Progenitor cell of endocrine pancreas (in vitro differentiated cells): ENCODE data around the gene CLCN5. TPM values are rescaled to one million over a fixed set of nuclear protein-coding genes. Genes with fewer than 3 reads are reported as not detected.

ENCODE experiments used
- DNase-seq: peaks from one replicate; pipeline ENCODE4 v3.0.0; 2021; ENCODE audit warnings: low spot score; ENCODE audit not compliant: unreplicated experiment
- H3K27ac Mint-ChIP-seq: 2 replicates; pipeline ENCODE4 v1.8.0; 2021; ENCODE audit warnings: mild to moderate bottlenecking, moderate library complexity, mixed read lengths
- H3K27me3 Mint-ChIP-seq: 2 replicates; pipeline ENCODE4 v1.8.0; 2021; ENCODE audit warnings: mixed read lengths
- H3K36me3 Mint-ChIP-seq: 2 replicates; pipeline ENCODE4 v1.8.0; 2022; ENCODE audit warnings: mixed read lengths; ENCODE audit not compliant: insufficient read depth
- H3K4me1 Mint-ChIP-seq: 2 replicates; pipeline ENCODE4 v1.8.0; 2021; ENCODE audit warnings: low read depth, mixed read lengths
- H3K4me3 Mint-ChIP-seq: 2 replicates; pipeline ENCODE4 v1.8.0; 2021; ENCODE audit warnings: low read depth, mild to moderate bottlenecking, moderate library complexity, mixed read lengths
- H3K9me3 Mint-ChIP-seq: 2 replicates; pipeline ENCODE4 v1.8.0; 2021; ENCODE audit warnings: low read depth, mixed read lengths
- total RNA-seq: library from RNA; stranded (reverse); gene quantifications from 2 replicates; pipeline ENCODE4 v1.2.1, GENCODE V29; 2021
- TF ChIP-seq, protein P1 (sequence below): fragments of 200-600 bp; sonication (generic); IDR thresholded peaks from one replicate; pipeline ENCODE4 v1.5.0; 2021; ENCODE audit warnings: antibody characterized with exemption, mild to moderate bottlenecking; ENCODE audit not compliant: unreplicated experiment

The CLCN5 gene
- total RNA-seq, 1 donor from 2014 or later, result 14.0 TPM

GRCh38 chrX:49951524-49952193 is 29.3 kb downstream of the CLCN5 start:
- Mint-ChIP-seq H3K4me1 (no peaks in the 10 kb centered on the region), H3K27me3 (no peaks in the 10 kb centered on the region), H3K36me3 (no peaks in the 10 kb centered on the region), H3K27ac (no peak overlapping the region), H3K9me3 (peaks cover 7% of the 10 kb centered on the region), H3K4me3 (no peak overlapping the region)
- no peak for DNase-seq
- TF ChIP-seq, protein P1, sequence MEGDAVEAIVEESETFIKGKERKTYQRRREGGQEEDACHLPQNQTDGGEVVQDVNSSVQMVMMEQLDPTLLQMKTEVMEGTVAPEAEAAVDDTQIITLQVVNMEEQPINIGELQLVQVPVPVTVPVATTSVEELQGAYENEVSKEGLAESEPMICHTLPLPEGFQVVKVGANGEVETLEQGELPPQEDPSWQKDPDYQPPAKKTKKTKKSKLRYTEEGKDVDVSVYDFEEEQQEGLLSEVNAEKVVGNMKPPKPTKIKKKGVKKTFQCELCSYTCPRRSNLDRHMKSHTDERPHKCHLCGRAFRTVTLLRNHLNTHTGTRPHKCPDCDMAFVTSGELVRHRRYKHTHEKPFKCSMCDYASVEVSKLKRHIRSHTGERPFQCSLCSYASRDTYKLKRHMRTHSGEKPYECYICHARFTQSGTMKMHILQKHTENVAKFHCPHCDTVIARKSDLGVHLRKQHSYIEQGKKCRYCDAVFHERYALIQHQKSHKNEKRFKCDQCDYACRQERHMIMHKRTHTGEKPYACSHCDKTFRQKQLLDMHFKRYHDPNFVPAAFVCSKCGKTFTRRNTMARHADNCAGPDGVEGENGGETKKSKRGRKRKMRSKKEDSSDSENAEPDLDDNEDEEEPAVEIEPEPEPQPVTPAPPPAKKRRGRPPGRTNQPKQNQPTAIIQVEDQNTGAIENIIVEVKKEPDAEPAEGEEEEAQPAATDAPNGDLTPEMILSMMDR, result no peak

DNA sequence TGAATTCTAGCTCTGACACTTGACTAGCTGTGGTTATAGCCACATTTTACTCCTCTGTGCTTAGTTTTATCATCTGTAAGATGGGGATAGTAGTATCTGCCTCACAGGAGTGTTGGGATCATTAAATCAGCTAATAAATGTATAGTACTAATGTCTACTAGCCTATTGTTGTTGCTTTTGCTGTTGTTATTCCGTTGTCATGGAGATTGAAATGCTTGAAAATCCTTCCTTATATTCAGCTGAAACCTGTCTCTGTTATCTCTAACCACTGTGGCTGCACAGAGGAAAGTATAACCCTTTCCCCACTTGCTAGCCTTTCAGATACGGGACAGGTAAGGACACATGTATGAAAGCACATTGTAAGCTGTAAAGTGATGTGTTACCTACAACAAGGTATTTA is 33.9 kb downstream of the CLCN5 start:
- no peak for DNase-seq
- Mint-ChIP-seq H3K9me3 (peaks cover 7% of the 10 kb centered on the region), H3K4me1 (no peaks in the 10 kb centered on the region), H3K36me3 (no peaks in the 10 kb centered on the region), H3K27ac (no peak overlapping the region), H3K27me3 (no peaks in the 10 kb centered on the region), H3K4me3 (no peak overlapping the region)
- TF ChIP-seq, protein P1, result no peak

GRCh38 chrX:49958727-49959485 is 36.5 kb downstream of the CLCN5 start:
- Mint-ChIP-seq H3K4me3 (no peak overlapping the region), H3K27ac (no peak overlapping the region), H3K4me1 (no peaks in the 10 kb centered on the region), H3K9me3 (peaks cover 8% of the 10 kb centered on the region), H3K27me3 (no peaks in the 10 kb centered on the region), H3K36me3 (no peaks in the 10 kb centered on the region)
- TF ChIP-seq, protein P1, result no peak
- DNase-seq, result no peak

- Mint-ChIP-seq H3K4me3 (no peak overlapping the region), H3K36me3 (no peaks in the 10 kb centered on the region), H3K27ac (no peak overlapping the region), H3K27me3 (no peaks in the 10 kb centered on the region), H3K9me3 (peaks cover 4% of the 10 kb centered on the region), H3K4me1 (no peaks in the 10 kb centered on the region)
- TF ChIP-seq, protein P1, result no peak
- no peak for DNase-seq
Measured at GRCh38 chrX:49959602-49960001, 37.2 kb downstream of the CLCN5 start.

DNA sequence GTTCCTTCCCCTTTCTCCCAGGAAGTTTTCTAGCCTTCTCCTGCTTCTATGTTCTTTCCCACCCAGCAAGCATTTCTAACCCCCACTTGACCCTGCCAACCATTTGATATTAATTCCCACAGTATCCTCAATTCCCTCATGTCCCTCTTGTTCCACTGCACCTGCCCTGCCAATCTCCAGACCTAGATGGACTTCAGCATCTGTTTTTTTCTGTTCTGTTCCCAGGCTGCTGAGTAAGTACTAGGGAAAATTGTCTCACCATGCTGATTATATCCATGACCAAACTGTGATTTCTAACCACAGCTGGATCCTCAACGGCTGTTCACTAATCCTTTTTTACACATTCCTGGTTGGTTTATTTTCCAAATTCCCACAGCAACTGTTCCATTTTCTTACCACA is 37.7 kb downstream of the CLCN5 start:
- no peaks in the 10 kb centered on the region for H3K36me3 Mint-ChIP-seq
- TF ChIP-seq, protein P1, result no peak
- H3K4me1 Mint-ChIP-seq, result no peaks in the 10 kb centered on the region
- peaks cover 7% of the 10 kb centered on the region for H3K9me3 Mint-ChIP-seq
- DNase-seq, result no peak
- H3K27ac Mint-ChIP-seq, result no peak overlapping the region
- no peaks in the 10 kb centered on the region for H3K27me3 Mint-ChIP-seq
- no peak overlapping the region for H3K4me3 Mint-ChIP-seq
